Measurements from ENCODE around the gene PTPN4. TPM values are rescaled to one million over a fixed set of nuclear protein-coding genes. Genes with fewer than 3 reads are reported as not detected.

The PTPN4 gene
- total and polyA plus RNA-seq, 10 of the 15 experiments (the other 5 are each of a cell fraction or from before 2014, with no cell fraction given) = 5.0 to 29.7 (median 23.7) TPM

DNA sequence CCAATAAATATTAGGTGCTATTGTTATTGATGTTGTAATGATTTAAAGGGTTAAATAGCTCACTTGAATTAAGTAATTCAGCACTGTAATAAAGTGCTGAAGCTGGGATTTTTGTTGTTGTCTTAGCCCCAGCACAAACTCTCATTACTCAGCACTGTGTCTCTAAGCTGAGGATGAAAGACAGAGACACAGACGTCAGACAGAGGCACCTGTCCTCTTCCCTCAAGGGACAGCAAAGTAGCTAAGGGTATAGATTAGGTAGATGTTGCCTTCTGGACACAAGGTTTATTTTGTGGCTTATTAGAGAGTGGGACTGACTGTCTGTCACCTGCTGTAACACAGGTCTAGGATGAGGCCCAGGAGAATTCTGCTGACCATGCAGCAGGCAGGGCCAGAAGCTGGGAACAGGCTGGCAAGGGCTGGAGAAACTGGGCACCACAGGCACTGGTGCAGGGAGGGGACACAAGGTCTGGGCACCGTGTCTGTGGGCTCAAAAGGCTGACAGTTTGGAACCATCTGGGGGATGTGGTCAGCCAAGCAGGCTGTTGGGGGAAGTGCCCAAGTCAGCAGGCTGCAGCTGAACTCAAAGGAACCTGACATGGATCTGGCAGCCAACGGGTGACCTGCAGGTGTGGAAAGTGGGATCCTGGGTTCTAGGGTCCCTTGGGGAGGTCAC is 20.0 kb upstream of the PTPN4 start (continued):
- TF ChIP-seq, protein P1, sequence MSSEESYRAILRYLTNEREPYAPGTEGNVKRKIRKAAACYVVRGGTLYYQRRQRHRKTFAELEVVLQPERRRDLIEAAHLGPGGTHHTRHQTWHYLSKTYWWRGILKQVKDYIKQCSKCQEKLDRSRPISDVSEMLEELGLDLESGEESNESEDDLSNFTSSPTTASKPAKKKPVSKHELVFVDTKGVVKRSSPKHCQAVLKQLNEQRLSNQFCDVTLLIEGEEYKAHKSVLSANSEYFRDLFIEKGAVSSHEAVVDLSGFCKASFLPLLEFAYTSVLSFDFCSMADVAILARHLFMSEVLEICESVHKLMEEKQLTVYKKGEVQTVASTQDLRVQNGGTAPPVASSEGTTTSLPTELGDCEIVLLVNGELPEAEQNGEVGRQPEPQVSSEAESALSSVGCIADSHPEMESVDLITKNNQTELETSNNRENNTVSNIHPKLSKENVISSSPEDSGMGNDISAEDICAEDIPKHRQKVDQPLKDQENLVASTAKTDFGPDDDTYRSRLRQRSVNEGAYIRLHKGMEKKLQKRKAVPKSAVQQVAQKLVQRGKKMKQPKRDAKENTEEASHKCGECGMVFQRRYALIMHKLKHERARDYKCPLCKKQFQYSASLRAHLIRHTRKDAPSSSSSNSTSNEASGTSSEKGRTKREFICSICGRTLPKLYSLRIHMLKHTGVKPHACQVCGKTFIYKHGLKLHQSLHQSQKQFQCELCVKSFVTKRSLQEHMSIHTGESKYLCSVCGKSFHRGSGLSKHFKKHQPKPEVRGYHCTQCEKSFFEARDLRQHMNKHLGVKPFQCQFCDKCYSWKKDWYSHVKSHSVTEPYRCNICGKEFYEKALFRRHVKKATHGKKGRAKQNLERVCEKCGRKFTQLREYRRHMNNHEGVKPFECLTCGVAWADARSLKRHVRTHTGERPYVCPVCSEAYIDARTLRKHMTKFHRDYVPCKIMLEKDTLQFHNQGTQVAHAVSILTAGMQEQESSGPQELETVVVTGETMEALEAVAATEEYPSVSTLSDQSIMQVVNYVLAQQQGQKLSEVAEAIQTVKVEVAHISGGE (CRISPR knock-in tag; IDR thresholded peaks at IDR 0.05) = no peak

DNA sequence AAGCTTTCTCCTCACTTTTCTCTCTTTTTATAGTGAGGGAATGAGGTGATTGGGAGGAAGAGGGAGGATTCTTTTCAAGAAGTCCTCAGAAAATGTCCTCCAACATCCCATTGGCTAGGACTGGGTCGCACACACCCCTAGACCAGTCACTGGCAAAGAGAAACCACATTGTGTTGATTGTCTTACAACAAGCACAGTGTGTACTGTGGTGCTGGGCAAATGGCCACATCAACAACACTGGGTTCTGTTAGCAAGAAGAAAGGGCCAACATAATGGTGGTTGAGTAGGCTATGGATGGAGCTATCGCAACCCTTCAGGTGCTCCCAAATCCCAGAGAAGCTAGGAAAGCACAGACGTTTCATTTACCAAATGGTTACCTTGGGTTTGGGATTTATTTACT is 18.7 kb upstream of the PTPN4 start:
- in situ Hi-C loops (cut with MboI) = no loop called here
- Histone ChIP-seq H3K27ac (ENCODE audit: control insufficient read depth, insufficient read depth) (no peak overlapping the region), H3K9ac (ENCODE audit: control insufficient read depth, insufficient read depth, low read length) (no peak overlapping the region), H3K4me2 (ENCODE audit: control insufficient read depth, insufficient read depth) (no peak overlapping the region), H4K20me1 (ENCODE audit: control insufficient read depth, insufficient read depth) (no peaks in the 10 kb centered on the region), H3K27me3 (replicated peaks in 1 of 2; ENCODE audit: control insufficient read depth in 2 of 2, insufficient read depth in 2 of 2, low read length in 1 of 2) (peaks cover 0 to 4% of the 10 kb centered on the region in 2 experiments; a peak in 2 of 4 replicates), H2AFZ (ENCODE audit: control insufficient read depth, low read depth, low read length) (no peak overlapping the region), H3K36me3 (ENCODE audit: control insufficient read depth in 2 of 2, insufficient read depth in 2 of 2, low read length in 1 of 2) (no peaks in the 10 kb centered on the region), H3K9me3 (replicated peaks; ENCODE audit: control insufficient read depth, insufficient read depth, low read length) (no peaks in the 10 kb centered on the region), H3K4me3 (no peak overlapping the region), H3K79me2 (ENCODE audit: control insufficient read depth, insufficient read depth, low read length) (no peaks in the 10 kb centered on the region), H3K4me1 (ENCODE audit: control insufficient read depth, insufficient read depth, low read length) (no peaks in the 10 kb centered on the region)
- no peak for FAIRE-seq
- intact Hi-C loops (cut with micrococcal nuclease; ENCODE audit: unreplicated experiment) = no loop called here
- ChIA-PET POLR2A (no interaction called here), SMC1A (ENCODE audit: uncharacterized antibody, unreplicated experiment) (interaction anchor here (1.3 kb wide), 1 partner anchor 15 kb away, joined by 3 read pairs; no protein-coding TSS in a partner anchor), CTCF (interaction anchor here (0.7 to 0.9 kb wide), 2 partner anchors 12 to 434 kb away, joined by 3 read pairs; no protein-coding TSS in a partner anchor), RAD21 (ENCODE audit: unreplicated experiment) (no interaction called here)
- BruUV-seq (replicated peaks) = no TSS peak
- no peak for ATAC-seq
- DNase-seq (ENCODE audit: low read depth, low spot score) = no peak
- 45% methylated on average over 3 of the region's 3 CpGs for WGBS (ENCODE audit: insufficient coverage, insufficient replicate concordance, low lambda C conversion rate, missing lambda C conversion rate)
- no peak for TF ChIP-seq SIX5 (IDR thresholded peaks at IDR 0.05; ENCODE audit: low read depth, low read length, severe bottlenecking)
- no peak for TF ChIP-seq SP1 (IDR thresholded peaks at IDR 0.05; ENCODE audit: low read depth, low read length)
- no peak for TF ChIP-seq HCFC1 (IDR thresholded peaks at IDR 0.05; ENCODE audit: low read length)
- TF ChIP-seq, protein P2, sequence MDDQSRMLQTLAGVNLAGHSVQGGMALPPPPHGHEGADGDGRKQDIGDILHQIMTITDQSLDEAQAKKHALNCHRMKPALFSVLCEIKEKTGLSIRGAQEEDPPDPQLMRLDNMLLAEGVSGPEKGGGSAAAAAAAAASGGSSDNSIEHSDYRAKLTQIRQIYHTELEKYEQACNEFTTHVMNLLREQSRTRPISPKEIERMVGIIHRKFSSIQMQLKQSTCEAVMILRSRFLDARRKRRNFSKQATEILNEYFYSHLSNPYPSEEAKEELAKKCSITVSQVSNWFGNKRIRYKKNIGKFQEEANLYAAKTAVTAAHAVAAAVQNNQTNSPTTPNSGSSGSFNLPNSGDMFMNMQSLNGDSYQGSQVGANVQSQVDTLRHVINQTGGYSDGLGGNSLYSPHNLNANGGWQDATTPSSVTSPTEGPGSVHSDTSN (IDR thresholded peaks at IDR 0.05; ENCODE audit: insufficient replicate concordance, low read depth, low read length) = no peak
- no peak for TF ChIP-seq RFX5 (IDR thresholded peaks at IDR 0.05; ENCODE audit: low read depth, low read length)
- TF ChIP-seq ESRRA (IDR thresholded peaks at IDR 0.05; ENCODE audit: low read length) = no peak
- TF ChIP-seq TARDBP (IDR thresholded peaks at IDR 0.05; ENCODE audit: borderline replicate concordance) = no peak
- no peak for TF ChIP-seq WRNIP1 (IDR thresholded peaks at IDR 0.05; ENCODE audit: borderline replicate concordance, low read depth, low read length)
- TF ChIP-seq ZNF207 (IDR thresholded peaks at IDR 0.05; ENCODE audit: borderline replicate concordance) = no peak
- TF ChIP-seq PAX5 (IDR thresholded peaks at IDR 0.05; ENCODE audit: borderline replicate concordance, low read depth, low read length) = no peak
- no peak for TF ChIP-seq NFXL1 (IDR thresholded peaks at IDR 0.05; ENCODE audit: borderline replicate concordance)
- TF ChIP-seq, protein P3, sequence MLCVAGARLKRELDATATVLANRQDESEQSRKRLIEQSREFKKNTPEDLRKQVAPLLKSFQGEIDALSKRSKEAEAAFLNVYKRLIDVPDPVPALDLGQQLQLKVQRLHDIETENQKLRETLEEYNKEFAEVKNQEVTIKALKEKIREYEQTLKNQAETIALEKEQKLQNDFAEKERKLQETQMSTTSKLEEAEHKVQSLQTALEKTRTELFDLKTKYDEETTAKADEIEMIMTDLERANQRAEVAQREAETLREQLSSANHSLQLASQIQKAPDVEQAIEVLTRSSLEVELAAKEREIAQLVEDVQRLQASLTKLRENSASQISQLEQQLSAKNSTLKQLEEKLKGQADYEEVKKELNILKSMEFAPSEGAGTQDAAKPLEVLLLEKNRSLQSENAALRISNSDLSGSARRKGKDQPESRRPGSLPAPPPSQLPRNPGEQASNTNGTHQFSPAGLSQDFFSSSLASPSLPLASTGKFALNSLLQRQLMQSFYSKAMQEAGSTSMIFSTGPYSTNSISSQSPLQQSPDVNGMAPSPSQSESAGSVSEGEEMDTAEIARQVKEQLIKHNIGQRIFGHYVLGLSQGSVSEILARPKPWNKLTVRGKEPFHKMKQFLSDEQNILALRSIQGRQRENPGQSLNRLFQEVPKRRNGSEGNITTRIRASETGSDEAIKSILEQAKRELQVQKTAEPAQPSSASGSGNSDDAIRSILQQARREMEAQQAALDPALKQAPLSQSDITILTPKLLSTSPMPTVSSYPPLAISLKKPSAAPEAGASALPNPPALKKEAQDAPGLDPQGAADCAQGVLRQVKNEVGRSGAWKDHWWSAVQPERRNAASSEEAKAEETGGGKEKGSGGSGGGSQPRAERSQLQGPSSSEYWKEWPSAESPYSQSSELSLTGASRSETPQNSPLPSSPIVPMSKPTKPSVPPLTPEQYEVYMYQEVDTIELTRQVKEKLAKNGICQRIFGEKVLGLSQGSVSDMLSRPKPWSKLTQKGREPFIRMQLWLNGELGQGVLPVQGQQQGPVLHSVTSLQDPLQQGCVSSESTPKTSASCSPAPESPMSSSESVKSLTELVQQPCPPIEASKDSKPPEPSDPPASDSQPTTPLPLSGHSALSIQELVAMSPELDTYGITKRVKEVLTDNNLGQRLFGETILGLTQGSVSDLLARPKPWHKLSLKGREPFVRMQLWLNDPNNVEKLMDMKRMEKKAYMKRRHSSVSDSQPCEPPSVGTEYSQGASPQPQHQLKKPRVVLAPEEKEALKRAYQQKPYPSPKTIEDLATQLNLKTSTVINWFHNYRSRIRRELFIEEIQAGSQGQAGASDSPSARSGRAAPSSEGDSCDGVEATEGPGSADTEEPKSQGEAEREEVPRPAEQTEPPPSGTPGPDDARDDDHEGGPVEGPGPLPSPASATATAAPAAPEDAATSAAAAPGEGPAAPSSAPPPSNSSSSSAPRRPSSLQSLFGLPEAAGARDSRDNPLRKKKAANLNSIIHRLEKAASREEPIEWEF (IDR thresholded peaks at IDR 0.05; ENCODE audit: insufficient replicate concordance, low read depth, low read length) = no peak

Data from GM12878 (cell line).